CD4-positive, alpha-beta memory T cell (primary cell): Measurements from ENCODE around the gene STAT4. TPM values are rescaled to one million over a fixed set of nuclear protein-coding genes. Genes with fewer than 3 reads are reported as not detected.

Experiments
- CTCF ChIA-PET: fragments of 350-600 bp; sonication (Branson Sonifier 250); formaldehyde crosslinking; loops from one replicate; lab custom pipeline; 2021; ENCODE audit warnings: inconsistent platforms; ENCODE audit not compliant: partially characterized antibody; lab: Charles Lee
- POLR2A ChIA-PET: fragments of 350-600 bp; sonication (Branson Sonifier 250); formaldehyde crosslinking; loops from one replicate; lab custom pipeline; 2021; ENCODE audit not compliant: partially characterized antibody; lab: Charles Lee
- DNase-seq, 5 donors: peaks; one replicate each; pipeline versions ENCODE4 v3.0.0 to v3.0.0-alpha.2; 2020 to 2022; ENCODE audit warnings: mixed read lengths in 1 of 5
- H3K27ac ChIP-seq: one replicate; pipeline ENCODE4 v1.7.0; 2013; ENCODE audit warnings: low read depth, low read length
- H3K27me3 ChIP-seq: 2 replicates; pipeline ENCODE4 v1.7.0; 2013; ENCODE audit warnings: mild to moderate bottlenecking, low read length, moderate library complexity; ENCODE audit not compliant: insufficient read depth
- H3K36me3 ChIP-seq: 2 replicates; pipeline ENCODE4 v1.7.0; 2013; ENCODE audit warnings: mild to moderate bottlenecking, low read length, moderate library complexity; ENCODE audit not compliant: insufficient read depth
- H3K4me1 ChIP-seq: 2 replicates; pipeline ENCODE4 v1.7.0; 2013; ENCODE audit warnings: mild to moderate bottlenecking, low read length, moderate library complexity; ENCODE audit not compliant: insufficient read depth
- H3K4me3 ChIP-seq, 2 donors: one replicate each; pipeline ENCODE4 v1.7.0; 2013; ENCODE audit warnings: low read length in 2 of 2, mild to moderate bottlenecking in 1 of 2
- H3K9me3 ChIP-seq, 2 donors: one replicate each; pipeline ENCODE4 v1.7.0; 2013; ENCODE audit warnings: low read length in 2 of 2, control low read depth in 1 of 2; ENCODE audit not compliant: control insufficient read depth in 1 of 2
- H3K27ac Mint-ChIP-seq, 7 donors: one replicate each; pipeline ENCODE4 v1.8.0; 2020 to 2021; ENCODE audit warnings: mixed read lengths in 7 of 7, mild to moderate bottlenecking in 6 of 7, inconsistent platforms in 3 of 7, moderate library complexity in 3 of 7
- H3K27me3 Mint-ChIP-seq, 2 donors: one replicate each; pipeline ENCODE4 v1.8.0; 2020 to 2021; ENCODE audit warnings: mixed read lengths in 2 of 2
- H3K36me3 Mint-ChIP-seq, 2 donors: one replicate each; pipeline ENCODE4 v1.8.0; 2020 to 2021; ENCODE audit warnings: mixed read lengths in 2 of 2, inconsistent platforms in 1 of 2, mild to moderate bottlenecking in 1 of 2
- H3K4me1 Mint-ChIP-seq, 4 donors: one replicate each; pipeline ENCODE4 v1.8.0; 2020 to 2021; ENCODE audit warnings: mixed read lengths in 4 of 4, mild to moderate bottlenecking in 1 of 4
- H3K4me3 Mint-ChIP-seq, 8 donors: one replicate each; pipeline ENCODE4 v1.8.0; 2020 to 2021; ENCODE audit warnings: mixed read lengths in 8 of 8, mild to moderate bottlenecking in 7 of 8, moderate library complexity in 6 of 8, inconsistent platforms in 3 of 8
- H3K9me3 Mint-ChIP-seq, 8 donors: one replicate each; pipeline ENCODE4 v1.8.0; 2020 to 2021; ENCODE audit warnings: mixed read lengths in 8 of 8, mild to moderate bottlenecking in 5 of 8, inconsistent platforms in 3 of 8, moderate library complexity in 1 of 8
- intact Hi-C: fragments of 100-400 bp; cut with micrococcal nuclease; formaldehyde crosslinking; loops from one replicate; pipeline ENCODE4 v1.15.1; 2023
- polyA plus RNA-seq, 2 donors: library from polyadenylated mRNA; unstranded; fragments of 300-500 nt; fragmentation: Illumina TruSeq; gene quantifications; one replicate each; pipeline ENCODE4 v1.2.3, GENCODE V29; 2021
- total RNA-seq, 2 experiments: library from RNA; stranded (reverse); gene quantifications; one replicate each; pipeline ENCODE4 v1.2.3, GENCODE V29; 2021

STAT4 gene
- total and polyA plus RNA-seq, 4 experiments from 2014 or later = 69.7 to 119 (median 95.3) TPM

DNA sequence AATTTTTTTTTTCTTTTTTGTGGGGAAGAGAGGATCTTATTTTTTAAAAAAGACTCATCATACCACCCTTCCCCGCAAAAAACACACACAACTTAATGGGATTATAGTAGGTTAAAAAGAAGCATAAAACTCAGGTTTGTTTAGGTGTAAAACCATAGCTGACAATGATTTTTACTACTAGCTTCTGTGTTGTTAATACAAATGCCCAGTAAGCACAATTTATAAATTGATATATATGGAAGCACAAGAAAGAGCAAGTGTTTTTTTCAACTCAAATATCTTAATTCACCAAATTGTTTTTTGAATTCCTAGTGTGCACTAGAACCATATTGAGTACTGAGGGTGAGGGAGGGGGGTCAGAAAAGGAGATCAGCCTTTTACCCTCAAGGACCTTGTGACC lies 7.0 kb downstream of the STAT4 start:
- Histone ChIP-seq H3K4me1 (peaks cover 91% of the 10 kb centered on the region), H3K9me3 (no peaks in the 10 kb centered on the region), H3K36me3 (peaks cover 31% of the 10 kb centered on the region), H3K27ac (no peak overlapping the region), H3K27me3 (no peaks in the 10 kb centered on the region), H3K4me3 (no peak overlapping the region)
- H3K4me1 Mint-ChIP-seq = peaks cover 52 to 83% (median 69%) of the 10 kb centered on the region in 4 donors
- no peaks in the 10 kb centered on the region for H3K27me3 Mint-ChIP-seq
- no peak for DNase-seq
- peak overlapping the region in 6 of 8 donors; percentile 5 to 68 (median 25) for H3K4me3 Mint-ChIP-seq
- CTCF ChIA-PET = interaction anchor here (6.0 to 11.1 kb wide), 2 partner anchors 12 to 92 kb away, joined by 23 to 135 read pairs; no protein-coding TSS in a partner anchor
- peaks cover 0 to 2% (median 0%) of the 10 kb centered on the region in 8 donors for H3K9me3 Mint-ChIP-seq
- intact Hi-C loops = no loop called here
- POLR2A ChIA-PET = interaction anchor here (1.0 kb wide), 1 partner anchor 15 kb away, joined by 3 read pairs; no protein-coding TSS in a partner anchor
- peak overlapping the region in 6 of 7 donors; percentile 1 to 78 (median 54) for H3K27ac Mint-ChIP-seq
- peaks cover 74 to 75% of the 10 kb centered on the region in 2 donors for H3K36me3 Mint-ChIP-seq

DNA sequence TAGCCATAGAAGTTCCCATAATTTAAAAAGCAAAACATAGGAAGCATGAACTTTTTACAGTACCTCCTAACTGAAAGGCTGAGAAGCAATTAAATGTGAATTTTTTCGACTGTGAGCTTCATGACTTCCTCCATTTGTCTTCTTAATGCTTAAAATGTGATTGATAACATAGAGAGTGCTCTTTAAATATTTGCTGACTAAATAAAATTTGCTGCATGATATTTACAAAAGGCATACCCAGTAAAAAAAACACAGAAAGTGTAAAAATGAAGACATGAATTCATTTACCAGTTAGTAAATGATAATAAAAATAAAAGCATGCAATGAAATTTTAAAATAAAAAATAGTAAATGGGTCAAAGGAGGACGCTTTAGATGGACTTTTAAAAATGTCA lies 21.9 kb downstream of the STAT4 start:
- no peaks in the 10 kb centered on the region for H3K27me3 ChIP-seq
- intact Hi-C loops = no loop called here
- no peaks in the 10 kb centered on the region for H3K27me3 Mint-ChIP-seq
- peaks cover 48% of the 10 kb centered on the region for H3K4me1 ChIP-seq
- POLR2A ChIA-PET = interaction anchor here (0.7 to 3.7 kb wide), 7 partner anchors 14 to 114 kb away, joined by 3 to 31 read pairs (median 3); partner anchors contain the start of gene STAT4
- CTCF ChIA-PET = interaction anchor here (2.0 to 7.1 kb wide), 2 partner anchors 27 to 77 kb away, joined by 6 to 31 read pairs; no protein-coding TSS in a partner anchor
- H3K4me1 Mint-ChIP-seq = peaks cover 44 to 69% (median 60%) of the 10 kb centered on the region in 4 donors
- no peak overlapping the region for H3K4me3 ChIP-seq
- peak overlapping the region in 2 of 8 donors; percentile 45 to 66 for H3K4me3 Mint-ChIP-seq
- peaks cover 7% of the 10 kb centered on the region for H3K36me3 ChIP-seq
- peaks cover 46% of the 10 kb centered on the region in 2 donors for H3K36me3 Mint-ChIP-seq
- no peaks in the 10 kb centered on the region for H3K9me3 Mint-ChIP-seq
- H3K9me3 ChIP-seq = no peaks in the 10 kb centered on the region
- DNase-seq = no peak
- H3K27ac ChIP-seq = peak overlapping the region; percentile 0
- H3K27ac Mint-ChIP-seq = peak overlapping the region in 6 of 7 donors; percentile 60 to 92 (median 89)

DNA sequence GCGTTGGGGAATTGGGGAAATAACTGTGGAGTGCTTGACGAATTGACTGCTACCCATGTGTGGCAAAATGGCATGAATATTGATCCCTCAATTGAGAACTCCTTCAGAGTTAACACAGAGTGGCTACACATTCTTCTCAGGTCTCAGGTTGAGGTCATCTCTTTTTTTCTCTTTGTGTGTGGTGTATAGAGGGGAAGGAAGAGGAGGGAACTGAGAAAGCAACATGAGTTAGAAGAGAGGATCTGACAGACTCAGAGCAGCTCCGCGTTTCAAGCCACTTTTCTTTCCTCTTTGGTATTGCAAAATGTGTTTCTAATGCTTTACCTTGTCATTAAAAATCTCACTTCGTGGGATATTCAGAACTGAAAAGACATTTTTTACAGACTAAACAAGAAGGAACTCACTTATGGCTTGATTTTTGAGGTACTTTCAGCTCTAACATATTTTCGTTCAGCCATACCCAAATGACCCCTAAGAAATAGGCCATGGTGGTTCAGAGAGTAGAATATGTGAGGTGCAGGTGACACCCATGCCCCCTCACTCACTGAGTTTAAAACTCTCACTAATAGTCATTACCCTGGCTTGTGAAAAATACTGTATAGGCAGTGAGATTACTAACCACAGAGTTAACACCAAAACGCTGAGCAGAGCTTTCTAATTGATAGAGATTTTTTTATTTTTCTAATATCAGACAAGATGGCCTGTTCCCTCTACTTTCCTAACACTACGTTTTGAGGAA lies 22.5 kb downstream of the STAT4 start:
- ChIA-PET POLR2A (interaction anchor here (0.7 to 3.7 kb wide), 6 partner anchors 13 to 114 kb away, joined by 3 to 31 read pairs (median 4); partner anchors contain the start of gene STAT4), CTCF (interaction anchor here (2.0 to 7.1 kb wide), 2 partner anchors 27 to 76 kb away, joined by 6 to 31 read pairs; no protein-coding TSS in a partner anchor)
- DNase-seq = peak in 1 of 5 donors; percentile 37
- peak overlapping the region; percentile 60 to 92 (median 88) for H3K27ac Mint-ChIP-seq
- Histone ChIP-seq H3K36me3 (peaks cover 7% of the 10 kb centered on the region), H3K27me3 (no peaks in the 10 kb centered on the region), H3K4me3 (no peak overlapping the region), H3K27ac (peak overlapping the region; percentile 14), H3K9me3 (no peaks in the 10 kb centered on the region), H3K4me1 (peaks cover 45% of the 10 kb centered on the region)
- peak overlapping the region in 7 of 8 donors; percentile 38 to 68 (median 59) for H3K4me3 Mint-ChIP-seq
- peaks cover 49 to 51% of the 10 kb centered on the region in 2 donors for H3K36me3 Mint-ChIP-seq
- intact Hi-C loops = no loop called here
- H3K27me3 Mint-ChIP-seq = no peaks in the 10 kb centered on the region
- H3K4me1 Mint-ChIP-seq = peaks cover 45 to 71% (median 60%) of the 10 kb centered on the region in 4 donors
- H3K9me3 Mint-ChIP-seq = no peaks in the 10 kb centered on the region

DNA sequence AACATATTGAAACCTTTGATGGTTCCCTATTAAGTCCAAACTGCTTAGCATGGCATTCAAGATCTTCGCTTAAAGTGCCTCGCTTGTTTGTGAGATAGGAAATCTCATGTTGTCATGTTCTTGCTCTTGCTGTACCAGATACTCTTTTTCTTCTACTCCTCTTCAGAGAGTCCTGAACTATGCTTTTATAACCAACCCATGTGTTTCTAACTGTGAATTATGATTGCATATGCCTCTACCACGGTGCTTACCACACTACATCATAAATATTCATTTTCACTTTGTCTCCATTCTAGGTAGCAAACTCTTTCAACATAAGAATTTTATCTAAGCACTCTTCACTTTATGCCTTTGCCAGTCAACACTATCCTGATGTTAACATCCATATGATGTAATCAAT lies 23.6 kb downstream of the STAT4 start:
- intact Hi-C loops = no loop called here
- Mint-ChIP-seq H3K4me1 (peaks cover 43 to 73% (median 63%) of the 10 kb centered on the region in 4 donors), H3K27ac (peak overlapping the region; percentile 60 to 91 (median 86)), H3K36me3 (peaks cover 53 to 55% of the 10 kb centered on the region in 2 donors), H3K27me3 (no peaks in the 10 kb centered on the region), H3K9me3 (no peaks in the 10 kb centered on the region), H3K4me3 (peak overlapping the region in 3 of 8 donors; percentile 45 to 66 (median 52))
- ChIA-PET CTCF (interaction anchor here (0.9 to 7.1 kb wide), 5 partner anchors 12 to 75 kb away, joined by 3 to 31 read pairs (median 6); no protein-coding TSS in a partner anchor), POLR2A (interaction anchor here (1.0 to 3.7 kb wide), 5 partner anchors 12 to 115 kb away, joined by 3 to 31 read pairs (median 10); partner anchors contain the start of gene STAT4)
- DNase-seq = no peak
- Histone ChIP-seq H3K9me3 (no peaks in the 10 kb centered on the region), H3K36me3 (peaks cover 7% of the 10 kb centered on the region), H3K27ac (peak overlapping the region; percentile 18), H3K4me1 (peaks cover 55% of the 10 kb centered on the region), H3K27me3 (no peaks in the 10 kb centered on the region), H3K4me3 (no peak overlapping the region)

DNA sequence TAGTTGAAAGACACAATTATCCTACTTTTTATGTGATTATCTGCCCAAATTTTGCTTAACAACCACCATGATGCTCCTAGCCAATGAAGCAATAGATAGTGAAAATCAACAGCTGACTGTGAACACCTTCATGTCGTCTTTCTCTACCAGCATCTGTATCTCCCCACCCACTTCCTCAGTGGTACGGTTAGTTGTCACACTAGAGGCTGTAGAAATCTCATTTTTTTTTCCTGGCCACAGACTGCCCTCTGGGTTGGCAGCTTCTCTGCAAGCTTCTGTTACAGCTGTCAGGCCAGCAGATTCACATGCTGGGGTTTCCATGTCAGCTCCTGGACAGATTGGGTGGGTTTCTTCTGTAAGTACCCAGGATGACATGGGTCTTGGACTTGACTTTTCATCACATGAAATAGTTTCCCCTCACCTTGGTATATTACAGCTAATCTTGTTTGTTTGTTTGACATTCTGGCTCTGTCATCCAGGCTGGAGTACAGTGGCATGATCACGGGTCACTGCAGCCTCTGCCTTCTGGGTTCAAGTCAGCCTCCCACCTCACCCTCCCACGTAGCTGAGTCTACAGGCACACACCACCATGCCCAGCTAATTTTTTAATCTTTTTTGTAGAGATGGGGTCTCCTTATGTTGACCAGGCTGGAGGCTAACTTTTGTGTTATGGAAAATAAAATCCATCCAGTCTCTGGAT lies 24.3 kb downstream of the STAT4 start:
- H3K27me3 ChIP-seq = no peaks in the 10 kb centered on the region
- no peak overlapping the region for H3K4me3 ChIP-seq
- H3K27ac Mint-ChIP-seq = peak overlapping the region; percentile 70 to 91 (median 86)
- H3K36me3 Mint-ChIP-seq = peaks cover 51% of the 10 kb centered on the region in 2 donors
- no peaks in the 10 kb centered on the region for H3K9me3 Mint-ChIP-seq
- peak; percentile 28 to 59 (median 36) for DNase-seq
- ChIA-PET CTCF (interaction anchor here (0.9 to 7.1 kb wide), 5 partner anchors 11 to 74 kb away, joined by 3 to 31 read pairs (median 6); no protein-coding TSS in a partner anchor), POLR2A (interaction anchor here (1.0 to 3.7 kb wide), 6 partner anchors 11 to 115 kb away, joined by 3 to 31 read pairs (median 8); partner anchors contain the start of gene STAT4)
- H3K27me3 Mint-ChIP-seq = no peaks in the 10 kb centered on the region
- peak overlapping the region in 7 of 8 donors; percentile 25 to 66 (median 45) for H3K4me3 Mint-ChIP-seq
- no peaks in the 10 kb centered on the region for H3K9me3 ChIP-seq
- intact Hi-C loops = loop anchor here (1.0 kb wide), 2 partner anchors 12 to 22 kb away; no protein-coding TSS in a partner anchor
- H3K4me1 Mint-ChIP-seq = peaks cover 41 to 67% (median 60%) of the 10 kb centered on the region in 4 donors
- H3K27ac ChIP-seq = peak overlapping the region; percentile 18
- H3K36me3 ChIP-seq = peaks cover 5% of the 10 kb centered on the region
- H3K4me1 ChIP-seq = peaks cover 59% of the 10 kb centered on the region

DNA sequence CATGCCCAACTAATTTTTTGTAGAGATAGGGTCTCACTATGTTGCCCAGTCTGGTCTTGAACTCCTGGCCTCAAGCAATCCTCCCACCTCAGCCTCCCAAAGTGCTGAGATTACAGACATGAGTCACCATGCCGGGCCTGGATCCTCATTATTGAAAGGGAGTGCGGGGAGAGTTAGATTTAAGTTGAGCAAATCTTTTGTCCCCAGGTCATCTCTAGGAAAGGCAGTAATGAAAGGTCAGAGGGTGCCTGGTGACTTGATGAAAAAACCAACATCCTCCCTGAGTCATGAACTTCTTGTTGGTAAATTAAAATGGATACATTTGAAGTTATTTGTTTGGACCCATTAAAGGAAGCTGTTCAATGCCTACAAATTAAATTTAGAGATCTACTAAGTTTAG lies 25.1 kb downstream of the STAT4 start:
- intact Hi-C loops = loop anchor here (1.0 kb wide), 2 partner anchors 13 to 23 kb away; no protein-coding TSS in a partner anchor
- H3K27me3 Mint-ChIP-seq = no peaks in the 10 kb centered on the region
- Histone ChIP-seq H3K36me3 (no peaks in the 10 kb centered on the region), H3K27me3 (no peaks in the 10 kb centered on the region), H3K27ac (no peak overlapping the region), H3K9me3 (no peaks in the 10 kb centered on the region), H3K4me1 (peaks cover 59% of the 10 kb centered on the region), H3K4me3 (no peak overlapping the region)
- no peaks in the 10 kb centered on the region for H3K9me3 Mint-ChIP-seq
- no peak for DNase-seq
- ChIA-PET POLR2A (interaction anchor here (1.1 to 3.7 kb wide), 5 partner anchors 11 to 103 kb away, joined by 3 to 31 read pairs (median 10); partner anchors contain the start of gene STAT4), CTCF (interaction anchor here (1.5 to 7.1 kb wide), 3 partner anchors 10 to 73 kb away, joined by 6 to 31 read pairs (median 11); no protein-coding TSS in a partner anchor)
- peak overlapping the region in 2 of 7 donors; percentile 68 to 90 for H3K27ac Mint-ChIP-seq
- peak overlapping the region in 1 of 8 donors; percentile 8 for H3K4me3 Mint-ChIP-seq
- H3K4me1 Mint-ChIP-seq = peaks cover 38 to 67% (median 55%) of the 10 kb centered on the region in 4 donors
- peaks cover 45 to 48% of the 10 kb centered on the region in 2 donors for H3K36me3 Mint-ChIP-seq
